HG03196 (cell line): ENCODE results near the gene AGAP1.

Experiments used
- ATAC-seq: cut with Tn5 transposase; IDR thresholded peaks from one replicate; pipeline ENCODE4 v1.9.1; 2021; ENCODE audit not compliant: unreplicated experiment

AGAP1 gene

GRCh38 chr2:235626658-235627057 is 132.8 kb downstream of the AGAP1 start:
- ATAC-seq = no peak

GRCh38 chr2:235627682-235628081 is 133.8 kb downstream of the AGAP1 start:
- no peak for ATAC-seq

GRCh38 chr2:235630718-235631296 is 137.0 kb downstream of the AGAP1 start:
- no peak for ATAC-seq

GRCh38 chr2:235634435-235635158 is 140.8 kb downstream of the AGAP1 start:
- no peak for ATAC-seq

GRCh38 chr2:235636546-235636945 is 142.7 kb downstream of the AGAP1 start:
- no peak for ATAC-seq

GRCh38 chr2:235637896-235638295 is 144.1 kb downstream of the AGAP1 start:
- ATAC-seq = no peak

GRCh38 chr2:235638541-235639427 is 144.9 kb downstream of the AGAP1 start:
- ATAC-seq = no peak

GRCh38 chr2:235639428-235639773 is 145.6 kb downstream of the AGAP1 start:
- ATAC-seq = no peak

GRCh38 chr2:235639885-235640284 is 146.0 kb downstream of the AGAP1 start:
- no peak for ATAC-seq

GRCh38 chr2:235640377-235640776 is 146.5 kb downstream of the AGAP1 start:
- no peak for ATAC-seq

- no peak for ATAC-seq
These were observed 147.3 kb downstream of the AGAP1 start for GRCh38 chr2:235640926-235641723.

GRCh38 chr2:235641956-235642355 is 148.1 kb downstream of the AGAP1 start:
- no peak for ATAC-seq

GRCh38 chr2:235642446-235643098 is 148.7 kb downstream of the AGAP1 start:
- no peak for ATAC-seq

- no peak for ATAC-seq
These were observed 150.1 kb downstream of the AGAP1 start for GRCh38 chr2:235643680-235644511.

- ATAC-seq = no peak
These were observed 153.4 kb downstream of the AGAP1 start for GRCh38 chr2:235647264-235647663.

GRCh38 chr2:235647877-235648276 is 154.0 kb downstream of the AGAP1 start:
- ATAC-seq = no peak

GRCh38 chr2:235649418-235649817 is 155.6 kb downstream of the AGAP1 start:
- no peak for ATAC-seq

- ATAC-seq = no peak
These were observed 157.8 kb downstream of the AGAP1 start for GRCh38 chr2:235651643-235652042.

GRCh38 chr2:235654103-235654813 is 160.4 kb downstream of the AGAP1 start:
- no peak for ATAC-seq
